SU-DHL-6 (cell line): ENCODE data around the gene SHFL.
A peak's percentile ranks its signal among the peaks of the same experiment; 100 is the strongest.

ENCODE experiments used
- H2AFZ ChIP-seq: fragments of 200-600 bp; sonication (generic); 2 replicates; pipeline ENCODE4 v1.6.1; 2014; ENCODE audit warnings: low read depth, mild to moderate bottlenecking, moderate library complexity, mixed read lengths, antibody characterized with exemption, low read length; ENCODE audit not compliant: severe bottlenecking
- H3F3A ChIP-seq: fragments of 200-600 bp; shearing (Covaris generic); 2 replicates; pipeline ENCODE4 v1.6.0; 2016; ENCODE audit warnings: antibody characterized with exemption, mild to moderate bottlenecking; ENCODE audit not compliant: insufficient read depth
- H3K27ac ChIP-seq: fragments of 200-600 bp; sonication (generic); 2 replicates; pipeline ENCODE4 v1.5.1; 2016; ENCODE audit warnings: low read depth, mild to moderate bottlenecking, low read length, moderate library complexity, mixed read lengths
- H3K27me3 ChIP-seq: fragments of 200-600 bp; sonication (generic), shearing (Covaris generic); 2 replicates; pipeline ENCODE4 v1.6.0; 2014; ENCODE audit warnings: mild to moderate bottlenecking, low read length
- H3K36me3 ChIP-seq: fragments of 200-600 bp; sonication (generic); 2 replicates; pipeline ENCODE4 v1.6.1; 2014; ENCODE audit warnings: mild to moderate bottlenecking, low read length, mixed read lengths
- H3K4me2 ChIP-seq: fragments of 300-600, 200-600 bp; shearing (Covaris generic), sonication (generic); 2 replicates; pipeline ENCODE4 v1.6.0; 2014; ENCODE audit warnings: low read length, low read depth, mild to moderate bottlenecking; ENCODE audit not compliant: poor library complexity, severe bottlenecking
- H3K4me3 ChIP-seq: fragments of 200-600 bp; sonication (generic); 2 replicates; pipeline ENCODE4 v1.5.1; 2014; ENCODE audit warnings: antibody characterized with exemption, low read length, mild to moderate bottlenecking, mixed read lengths; ENCODE audit not compliant: insufficient read depth, poor library complexity, severe bottlenecking
- H3K79me2 ChIP-seq: fragments of 200-600 bp; sonication (generic); 2 replicates; pipeline ENCODE4 v1.6.1; 2014; ENCODE audit warnings: mild to moderate bottlenecking, low read length, moderate library complexity; ENCODE audit not compliant: insufficient read depth
- H3K9ac ChIP-seq: fragments of 200-600 bp; sonication (generic); 2 replicates; pipeline ENCODE4 v1.7.0; 2014; ENCODE audit warnings: mild to moderate bottlenecking, low read length
- H3K9me2 ChIP-seq: fragments of 200-600 bp; sonication (generic); replicated peaks from 2 replicates; pipeline ENCODE4 v1.6.1; 2014; ENCODE audit warnings: low read length; ENCODE audit not compliant: insufficient read depth
- H3K9me3 ChIP-seq: fragments of 200-600 bp; sonication (generic); 2 replicates; pipeline ENCODE4 v1.6.1; 2014; ENCODE audit warnings: low read length, mixed read lengths; ENCODE audit not compliant: insufficient read depth
- H4K20me1 ChIP-seq: fragments of 200-600 bp; sonication (generic); 2 replicates; pipeline ENCODE4 v1.6.1; 2014; ENCODE audit warnings: low read depth, mild to moderate bottlenecking, antibody characterized with exemption, low read length, moderate library complexity, mixed read lengths
- EZH2phosphoT487 ChIP-seq: fragments of 200-600 bp; sonication (generic), shearing (Covaris generic); conservative IDR thresholded peaks from 2 replicates; pipeline ENCODE4 v1.6.1; 2018; ENCODE audit warnings: mild to moderate bottlenecking, antibody characterized with exemption, low read length, moderate library complexity, mixed read lengths
- TF ChIP-seq, protein P1 (sequence below): fragments of 200-600 bp; sonication (generic); IDR thresholded peaks from one replicate; pipeline ENCODE4 v1.5.1; 2017; ENCODE audit warnings: antibody characterized with exemption, mild to moderate bottlenecking, low read length, moderate library complexity; ENCODE audit not compliant: insufficient read depth, poor library complexity, severe bottlenecking

SHFL gene

GRCh38 chr19:10118960-10119359 lies 32.8 kb downstream of the SHFL start:
- H2AFZ ChIP-seq = no peak overlapping the region
- H3K4me3 ChIP-seq = peak overlapping the region; percentile 92
- H3K9me2 ChIP-seq = no peaks in the 10 kb centered on the region
- no peaks in the 10 kb centered on the region for H4K20me1 ChIP-seq
- H3K79me2 ChIP-seq = peaks cover 13% of the 10 kb centered on the region
- no peaks in the 10 kb centered on the region for H3K9me3 ChIP-seq
- H3K27ac ChIP-seq = no peak overlapping the region
- H3K9ac ChIP-seq = peak overlapping the region; percentile 84
- H3F3A ChIP-seq = peaks cover 26% of the 10 kb centered on the region
- H3K27me3 ChIP-seq = no peaks in the 10 kb centered on the region
- H3K36me3 ChIP-seq = no peaks in the 10 kb centered on the region
- peak overlapping the region; percentile 84 for H3K4me2 ChIP-seq
- TF ChIP-seq, protein P1, sequence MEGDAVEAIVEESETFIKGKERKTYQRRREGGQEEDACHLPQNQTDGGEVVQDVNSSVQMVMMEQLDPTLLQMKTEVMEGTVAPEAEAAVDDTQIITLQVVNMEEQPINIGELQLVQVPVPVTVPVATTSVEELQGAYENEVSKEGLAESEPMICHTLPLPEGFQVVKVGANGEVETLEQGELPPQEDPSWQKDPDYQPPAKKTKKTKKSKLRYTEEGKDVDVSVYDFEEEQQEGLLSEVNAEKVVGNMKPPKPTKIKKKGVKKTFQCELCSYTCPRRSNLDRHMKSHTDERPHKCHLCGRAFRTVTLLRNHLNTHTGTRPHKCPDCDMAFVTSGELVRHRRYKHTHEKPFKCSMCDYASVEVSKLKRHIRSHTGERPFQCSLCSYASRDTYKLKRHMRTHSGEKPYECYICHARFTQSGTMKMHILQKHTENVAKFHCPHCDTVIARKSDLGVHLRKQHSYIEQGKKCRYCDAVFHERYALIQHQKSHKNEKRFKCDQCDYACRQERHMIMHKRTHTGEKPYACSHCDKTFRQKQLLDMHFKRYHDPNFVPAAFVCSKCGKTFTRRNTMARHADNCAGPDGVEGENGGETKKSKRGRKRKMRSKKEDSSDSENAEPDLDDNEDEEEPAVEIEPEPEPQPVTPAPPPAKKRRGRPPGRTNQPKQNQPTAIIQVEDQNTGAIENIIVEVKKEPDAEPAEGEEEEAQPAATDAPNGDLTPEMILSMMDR = no peak
- TF ChIP-seq EZH2phosphoT487 = no peak

GRCh38 chr19:10120538-10121189 lies 34.5 kb downstream of the SHFL start:
- Histone ChIP-seq H3K36me3 (no peaks in the 10 kb centered on the region), H3K9me3 (no peaks in the 10 kb centered on the region), H3K4me2 (no peak overlapping the region), H3F3A (peaks cover 29% of the 10 kb centered on the region), H3K79me2 (peaks cover 13% of the 10 kb centered on the region), H3K9ac (no peak overlapping the region), H4K20me1 (no peaks in the 10 kb centered on the region), H2AFZ (no peak overlapping the region), H3K4me3 (no peak overlapping the region), H3K27me3 (no peaks in the 10 kb centered on the region), H3K9me2 (no peaks in the 10 kb centered on the region), H3K27ac (no peak overlapping the region)
- TF ChIP-seq EZH2phosphoT487 = no peak
- TF ChIP-seq, protein P1 = no peak

- no peaks in the 10 kb centered on the region for H3K9me3 ChIP-seq
- H4K20me1 ChIP-seq = no peaks in the 10 kb centered on the region
- TF ChIP-seq, protein P1 = no peak
- no peak for TF ChIP-seq EZH2phosphoT487
- peaks cover 36% of the 10 kb centered on the region for H3F3A ChIP-seq
- H3K36me3 ChIP-seq = peaks cover 7% of the 10 kb centered on the region; the same call in 1 of the 2 replicates
- peaks cover 13% of the 10 kb centered on the region for H3K79me2 ChIP-seq
- H3K9ac ChIP-seq = no peak overlapping the region
- H3K9me2 ChIP-seq = no peaks in the 10 kb centered on the region
- no peaks in the 10 kb centered on the region for H3K27me3 ChIP-seq
- H2AFZ ChIP-seq = no peak overlapping the region
- no peak overlapping the region for H3K4me2 ChIP-seq
- no peak overlapping the region for H3K27ac ChIP-seq
- H3K4me3 ChIP-seq = no peak overlapping the region
Measured at GRCh38 chr19:10122045-10122444, 35.9 kb downstream of the SHFL start.
